K562 (cell line): Measurements from ENCODE around the gene TRAF3. TPM values are rescaled to one million over a fixed set of nuclear protein-coding genes. Genes with fewer than 3 reads are reported as not detected.

Experiments
- ATAC-seq: fragments of 200-7000 bp; cut with Tn5 transposase; 3 replicates; pipeline ENCODE4 v1.9.1; 2020; ENCODE audit warnings: moderate library complexity
- BruUV-seq: library from RNA; stranded (reverse); fragments of 400-500 nt; replicated peaks from 2 replicates; lab custom pipeline; 2021; lab: Mats Ljungman, UMichigan
- CTCF ChIA-PET: fragments of 300-600 bp; formaldehyde crosslinking; extraction: SDS; loops from one replicate; lab custom pipeline; 2021; ENCODE audit warnings: low intra/inter-chr PET ratio; lab: Yijun Ruan, JAX
- POLR2A ChIA-PET: fragments of 300-600, 350-650 bp; sonication (Branson Sonifier 250); formaldehyde crosslinking; extraction: SDS; loops from one replicate; lab custom pipeline; 2021; ENCODE audit warnings: antibody characterized with exemption, inconsistent platforms; lab: Yijun Ruan, JAX
- DNase-seq, 4 experiments: peaks; one replicate each; pipeline versions ENCODE4 v3.0.0 to v3.0.0-alpha.2; 2011 to 2018; ENCODE audit warnings: low spot score in 3 of 4, mixed read lengths in 3 of 4; ENCODE audit errors: extremely low read depth in 1 of 4
- FAIRE-seq: peaks from 2 replicates; lab custom pipeline; 2011; peaks lifted over from hg19 to GRCh38; lab: Jason Lieb, UNC
- H2AFZ ChIP-seq: 2 replicates; pipeline ENCODE4 v1.6.0; 2011; ENCODE audit warnings: low read depth, low read length, control low read depth, inconsistent platforms
- H3K27ac ChIP-seq: fragments of 200-600 bp; 3 replicates; pipeline ENCODE4 v1.8.0; 2011; ENCODE audit warnings: low read depth, mild to moderate bottlenecking, control low read depth, inconsistent platforms, low read length, moderate library complexity, mixed read lengths; ENCODE audit errors: extremely low read depth
- H3K27me3 ChIP-seq, 2 experiments: fragments of 300-600 bp in 1 of 2; 2 replicates in 1 of 2; 3 replicates in 1 of 2; pipeline versions ENCODE4 v1.6.0 to v1.8.0; 2011; ENCODE audit warnings: inconsistent platforms in 2 of 2, low read length in 2 of 2, mild to moderate bottlenecking in 1 of 2, mixed read lengths in 1 of 2, moderate library complexity in 1 of 2; ENCODE audit not compliant: control insufficient read depth in 2 of 2, insufficient read depth in 2 of 2
- H3K36me3 ChIP-seq: fragments of 300-600 bp; 3 replicates; pipeline ENCODE4 v1.8.0; 2011; ENCODE audit warnings: mild to moderate bottlenecking, low read length, inconsistent platforms; ENCODE audit not compliant: control insufficient read depth, insufficient read depth
- H3K4me1 ChIP-seq, 2 experiments: fragments of 200-600 bp in 1 of 2; replicated peaks in 1 of 2; 2 replicates in 1 of 2; 3 replicates in 1 of 2; pipeline versions ENCODE4 v1.5.1 to v1.8.0; 2011; ENCODE audit warnings: inconsistent platforms in 2 of 2, low read length in 2 of 2, mild to moderate bottlenecking in 1 of 2, mixed read lengths in 1 of 2, moderate library complexity in 1 of 2; ENCODE audit not compliant: control insufficient read depth in 2 of 2, insufficient read depth in 2 of 2
- H3K4me2 ChIP-seq: 2 replicates; pipeline ENCODE4 v1.6.1; 2011; ENCODE audit warnings: low read length, control low read depth, inconsistent platforms, mixed read lengths; ENCODE audit not compliant: insufficient read depth
- H3K4me3 ChIP-seq: fragments of 200-600 bp; sonication (generic), shearing (Covaris generic); 2 replicates; pipeline ENCODE4 v1.5.1; 2016; ENCODE audit warnings: control low read depth, inconsistent platforms
- H3K79me2 ChIP-seq: fragments of 200-600 bp; 3 replicates; pipeline ENCODE4 v1.8.0; 2011; ENCODE audit warnings: low read length, inconsistent platforms; ENCODE audit not compliant: control insufficient read depth, insufficient read depth
- H3K9ac ChIP-seq, 2 experiments: 2 replicates each; pipeline versions ENCODE4 v1.6.0 to v1.6.1; 2011; ENCODE audit warnings: low read depth in 2 of 2, low read length in 2 of 2, control low read depth in 1 of 2, inconsistent platforms in 1 of 2, mild to moderate bottlenecking in 1 of 2, mixed read lengths in 1 of 2; ENCODE audit not compliant: insufficient read depth in 1 of 2
- H3K9me1 ChIP-seq: one replicate; pipeline ENCODE4 v1.6.0; 2011; ENCODE audit warnings: inconsistent platforms, mild to moderate bottlenecking, low read length, moderate library complexity; ENCODE audit not compliant: control insufficient read depth, insufficient read depth
- H3K9me3 ChIP-seq: replicated peaks from 2 replicates; pipeline ENCODE4 v1.5.1; 2011; ENCODE audit warnings: low read depth, low read length, inconsistent platforms; ENCODE audit not compliant: control insufficient read depth, insufficient read depth
- H4K20me1 ChIP-seq: replicated peaks from 2 replicates; pipeline ENCODE4 v1.6.1; 2011; ENCODE audit warnings: low read length, inconsistent platforms, mixed read lengths; ENCODE audit not compliant: control insufficient read depth, insufficient read depth
- BCLAF1 ChIP-seq, 2 experiments: fragments of 450-650 bp in 1 of 2; IDR thresholded peaks; 2 replicates each; pipeline ENCODE4 v1.6.1; 2011 to 2017; ENCODE audit warnings: low read depth in 2 of 2, antibody characterized with exemption in 1 of 2, borderline replicate concordance in 1 of 2, low read length in 1 of 2, mild to moderate bottlenecking in 1 of 2, mixed read lengths in 1 of 2; ENCODE audit not compliant: control insufficient read depth in 1 of 2
- CEBPB ChIP-seq: fragments of 450-650 bp; IDR thresholded peaks from 2 replicates; pipeline ENCODE4 v1.6.1; 2016; ENCODE audit warnings: missing genetic modification characterization, missing compliant biosample characterization
- GATA2 ChIP-seq: sonication (generic); formaldehyde crosslinking; IDR thresholded peaks from 2 replicates; pipeline ENCODE4 v1.4.0; 2020; ENCODE audit warnings: mild to moderate bottlenecking, missing genetic modification reagents
- KDM2B ChIP-seq: fragments of 250-450 bp; sonication (Bioruptor Pico); IDR thresholded peaks from 2 replicates; pipeline ENCODE4 v1.8.0; 2021; ENCODE audit warnings: mild to moderate bottlenecking, moderate library complexity
- NFE2 ChIP-seq: IDR thresholded peaks from 2 replicates; pipeline ENCODE4 v1.6.1; 2014; ENCODE audit warnings: antibody characterized with exemption, low read depth
- NKRF ChIP-seq: fragments of 450-650 bp; IDR thresholded peaks from 2 replicates; pipeline ENCODE4 v1.6.1; 2016; ENCODE audit warnings: borderline replicate concordance
- ZFP30 ChIP-seq: fragments of 250-450 bp; sonication (Bioruptor Pico); IDR thresholded peaks from 2 replicates; pipeline ENCODE4 v1.8.0; 2022; ENCODE audit warnings: moderate library complexity, mild to moderate bottlenecking, inconsistent platforms, borderline replicate concordance
- ZNF407 ChIP-seq: fragments of 450-650 bp; IDR thresholded peaks from 2 replicates; pipeline ENCODE4 v1.6.1; 2016; ENCODE audit warnings: low read depth
- ZNF668 ChIP-seq: fragments of 250-450 bp; sonication (Bioruptor Pico); IDR thresholded peaks from 2 replicates; pipeline ENCODE4 v1.8.0; 2022; ENCODE audit warnings: mild to moderate bottlenecking, inconsistent platforms
- WGBS: fragments of 100-300 bp; shearing (Covaris generic); methylation state at CpG from one replicate; pipeline ENCODE4 v1.1.6; 2016; ENCODE audit warnings: low coverage, mixed read lengths; ENCODE audit not compliant: insufficient coverage; ENCODE audit errors: missing lambda C conversion rate; 5-methylcytosine and 5-hydroxymethylcytosine counted together
- in situ Hi-C: fragments of 300-500 bp; cut with MboI; formaldehyde crosslinking; loops from 4 replicates; pipeline ENCODE4 v1.15.0; 2018; ENCODE audit warnings: inconsistent platforms, mixed read lengths
- intact Hi-C: fragments of 100-400 bp; cut with micrococcal nuclease; formaldehyde crosslinking; loops from 2 replicates; pipeline ENCODE4 v1.14.2; 2022
- polyA plus RNA-seq, 8 experiments: library from polyadenylated mRNA; depleted of rRNA in 4 of 8; stranded (reverse) in 5 of 8; unstranded in 3 of 8; fragments of >200 nt; fragmentation: Nextera tagmentation in 2 of 8; fragmentation: Illumina TruSeq in 1 of 8; extraction: Ambion mirVana in 2 of 8; extraction: Trizol in 1 of 8; gene quantifications; 2 replicates each; pipeline versions ENCODE4 v1.2.1 to v1.2.3, GENCODE V29; 2011 to 2014; ENCODE audit warnings: inconsistent platforms in 1 of 8, missing spikeins in 1 of 8
- total RNA-seq, 7 experiments: library from RNA; depleted of rRNA in 6 of 7; stranded (reverse); fragments of >200 nt in 6 of 7; fragmentation: Illumina TruSeq in 2 of 7; extraction: Trizol in 2 of 7; gene quantifications; 2 replicates each; pipeline versions ENCODE4 v1.2.1 to v1.2.3, GENCODE V29; 2011 to 2021; ENCODE audit warnings: low replicate concordance in 1 of 7

Gene TRAF3
- total and polyA plus RNA-seq, 9 of the 15 experiments (the other 6 are each of a cell fraction or from before 2014, with no cell fraction given), result 0.52 to 21.3 (median 9.9) TPM

GRCh38 chr14:102786768-102787167 is 9.5 kb downstream of the TRAF3 start:
- ATAC-seq (no peak), DNase-seq (no peak), FAIRE-seq (no peak)
- in situ Hi-C loops, result no loop called here
- no peak overlapping the region for H3K4me2 ChIP-seq
- WGBS, result 67% methylated on average over 4 of the region's 4 CpGs
- H3K4me3 ChIP-seq, result no peak overlapping the region
- ChIA-PET CTCF (no interaction called here), POLR2A (no interaction called here)
- 0 out of 2 replicates have a peak, but pooled peaks cover 4% of the 10 kb centered on the region for H4K20me1 ChIP-seq
- no peaks in the 10 kb centered on the region; a peak in 2 of 5 replicates for H3K4me1 ChIP-seq
- H3K9me1 ChIP-seq, result no peaks in the 10 kb centered on the region
- H3K36me3 ChIP-seq, result no peaks in the 10 kb centered on the region; the same call in 2 of the 3 replicates
- H3K9me3 ChIP-seq, result no peaks in the 10 kb centered on the region
- no peaks in the 10 kb centered on the region for H3K27me3 ChIP-seq
- no peak overlapping the region for H3K9ac ChIP-seq
- BruUV-seq, result no TSS peak
- H2AFZ ChIP-seq, result no peak overlapping the region
- peaks cover 68% of the 10 kb centered on the region for H3K79me2 ChIP-seq
- intact Hi-C loops, result no loop called here
- H3K27ac ChIP-seq, result no peak overlapping the region
- TF ChIP-seq KDM2B (CRISPR knock-in tag) (no peak), ZNF668 (CRISPR knock-in tag) (no peak), CEBPB (tag) (no peak), NFE2 (no peak), GATA2 (CRISPR knock-in tag) (no peak), ZNF407 (no peak), NKRF (no peak), ZFP30 (CRISPR knock-in tag) (no peak), BCLAF1 (IDR thresholded peaks at IDR 0.05; ENCODE audit: borderline replicate concordance in 1 of 2, control insufficient read depth in 1 of 2, low read depth in 2 of 2, low read length in 1 of 2) (no peak)
